HepG2 (cell line): ENCODE measurements around the gene LRPPRC. TPM values are rescaled to one million over a fixed set of nuclear protein-coding genes. Genes with fewer than 3 reads are reported as not detected.

ENCODE experiments used
- AGO1 ChIP-seq: fragments of 200-400 bp; formaldehyde crosslinking; IDR thresholded peaks from 2 replicates; pipeline ENCODE4 v1.6.1; 2017; ENCODE audit warnings: mild to moderate bottlenecking, low read depth, low read length, moderate library complexity; ENCODE audit not compliant: poor library complexity, severe bottlenecking
- ARID2 ChIP-seq: sonication (generic); formaldehyde crosslinking; IDR thresholded peaks from 2 replicates; pipeline ENCODE4 v1.8.1; 2022; ENCODE audit warnings: mild to moderate bottlenecking, missing genetic modification reagents, borderline replicate concordance
- CBFB ChIP-seq: sonication (generic); formaldehyde crosslinking; IDR thresholded peaks from 2 replicates; pipeline ENCODE4 v1.4.0; 2020; ENCODE audit warnings: missing genetic modification reagents
- CHCHD3 ChIP-seq: sonication (generic); formaldehyde crosslinking; IDR thresholded peaks from 2 replicates; pipeline ENCODE4 v1.8.0; 2022; ENCODE audit warnings: mild to moderate bottlenecking, missing genetic modification reagents, moderate library complexity
- DR1 ChIP-seq: sonication (generic); formaldehyde crosslinking; IDR thresholded peaks from 2 replicates; pipeline ENCODE4 v1.8.0; 2021; ENCODE audit warnings: mild to moderate bottlenecking, missing genetic modification reagents, inconsistent platforms
- FOXC1 ChIP-seq: sonication (generic); formaldehyde crosslinking; IDR thresholded peaks from 2 replicates; pipeline ENCODE4 v1.8.0; 2022; ENCODE audit warnings: mild to moderate bottlenecking, missing genetic modification reagents, borderline replicate concordance
- HNF4G ChIP-seq, 2 experiments: sonication (generic) in 1 of 2; formaldehyde crosslinking in 1 of 2; IDR thresholded peaks; 2 replicates each; pipeline versions ENCODE4 v1.4.0 to v1.6.1; 2011 to 2020; ENCODE audit warnings: borderline replicate concordance in 2 of 2, low read depth in 2 of 2, mild to moderate bottlenecking in 2 of 2, low read length in 1 of 2, missing genetic modification reagents in 1 of 2, moderate library complexity in 1 of 2
- KDM4B ChIP-seq: sonication (generic); formaldehyde crosslinking; IDR thresholded peaks from 2 replicates; pipeline ENCODE4 v1.4.0; 2020; ENCODE audit warnings: missing genetic modification reagents
- MAF1 ChIP-seq: sonication (generic); formaldehyde crosslinking; IDR thresholded peaks from 2 replicates; pipeline ENCODE4 v1.5.0; 2020; ENCODE audit warnings: missing genetic modification reagents, borderline replicate concordance
- MTA1 ChIP-seq: sonication (generic); formaldehyde crosslinking; IDR thresholded peaks from 2 replicates; pipeline ENCODE4 v1.4.0; 2020; ENCODE audit warnings: missing genetic modification reagents, mild to moderate bottlenecking, borderline replicate concordance
- PHF21A ChIP-seq: sonication (generic); formaldehyde crosslinking; IDR thresholded peaks from 2 replicates; pipeline ENCODE4 v1.5.0; 2020; ENCODE audit warnings: mild to moderate bottlenecking, missing genetic modification reagents
- SATB2 ChIP-seq: sonication (generic); formaldehyde crosslinking; IDR thresholded peaks from 2 replicates; pipeline ENCODE4 v1.5.0; 2020; ENCODE audit warnings: missing genetic modification reagents
- ZNF143 ChIP-seq: sonication (generic); formaldehyde crosslinking; IDR thresholded peaks from 2 replicates; pipeline ENCODE4 v1.4.0; 2020; ENCODE audit warnings: missing genetic modification reagents
- ZNF160 ChIP-seq: sonication (generic); formaldehyde crosslinking; IDR thresholded peaks from 2 replicates; pipeline ENCODE4 v1.8.0; 2022; ENCODE audit warnings: mild to moderate bottlenecking, inconsistent platforms, missing genetic modification reagents
- ZNF33B ChIP-seq: sonication (generic); formaldehyde crosslinking; IDR thresholded peaks from 2 replicates; pipeline ENCODE4 v1.5.1; 2020; ENCODE audit warnings: mild to moderate bottlenecking, missing genetic modification reagents
- ZNF34 ChIP-seq: sonication (generic); formaldehyde crosslinking; IDR thresholded peaks from 2 replicates; pipeline ENCODE4 v1.4.0; 2020; ENCODE audit warnings: mild to moderate bottlenecking, missing genetic modification reagents, borderline replicate concordance
- ZNF724P ChIP-seq: sonication (generic); formaldehyde crosslinking; IDR thresholded peaks from 2 replicates; pipeline ENCODE4 v1.8.0; 2022; ENCODE audit warnings: missing genetic modification reagents, borderline replicate concordance
- ZNF761 ChIP-seq: sonication (generic); formaldehyde crosslinking; conservative IDR thresholded peaks from 2 replicates; pipeline ENCODE4 v1.4.0; 2020; ENCODE audit warnings: mild to moderate bottlenecking, missing genetic modification reagents
- ZNF773 ChIP-seq: sonication (generic); formaldehyde crosslinking; IDR thresholded peaks from 2 replicates; pipeline ENCODE4 v1.4.0; 2020; ENCODE audit warnings: missing genetic modification reagents, borderline replicate concordance
- ZSCAN21 ChIP-seq: sonication (generic); formaldehyde crosslinking; IDR thresholded peaks from 2 replicates; pipeline ENCODE4 v1.8.0; 2022; ENCODE audit warnings: mild to moderate bottlenecking, missing genetic modification reagents, moderate library complexity, borderline replicate concordance
- polyA plus RNA-seq, 8 experiments: library from polyadenylated mRNA; depleted of rRNA in 3 of 8; stranded (reverse) in 7 of 8; unstranded in 1 of 8; fragments of >200 nt; fragmentation: Illumina TruSeq in 4 of 8; extraction: Trizol in 4 of 8; gene quantifications; 2 replicates each; pipeline versions ENCODE4 v1.2.1 to v1.2.3, GENCODE V29; 2011 to 2016; ENCODE audit warnings: low read depth in 4 of 8, missing spikeins in 1 of 8, mixed read lengths in 1 of 8; ENCODE audit not compliant: insufficient read depth in 1 of 8
- total RNA-seq, 5 experiments: library from RNA; depleted of rRNA; stranded (reverse); fragments of >200 nt; fragmentation: Illumina TruSeq; extraction: Trizol; gene quantifications; 2 replicates each; pipeline ENCODE4 v1.2.3, GENCODE V29; 2016; ENCODE audit warnings: low read depth in 1 of 5
- TF ChIP-seq, protein P1 (sequence below): sonication (generic); formaldehyde crosslinking; IDR thresholded peaks from 2 replicates; pipeline ENCODE4 v1.5.0; 2020; ENCODE audit warnings: mild to moderate bottlenecking, missing genetic modification reagents
- TF ChIP-seq, protein P2 (sequence below): sonication (generic); formaldehyde crosslinking; IDR thresholded peaks from 2 replicates; pipeline ENCODE4 v1.4.0; 2020; ENCODE audit warnings: missing genetic modification reagents
- TF ChIP-seq, protein P3 (sequence below): sonication (generic); formaldehyde crosslinking; conservative IDR thresholded peaks from 2 replicates; pipeline ENCODE4 v1.8.1; 2023; ENCODE audit warnings: missing genetic modification reagents

LRPPRC gene
- total and polyA plus RNA-seq, 2 of the 13 experiments (the other 11 are each of a cell fraction or from before 2014, with no cell fraction given): 117 to 167 TPM

DNA sequence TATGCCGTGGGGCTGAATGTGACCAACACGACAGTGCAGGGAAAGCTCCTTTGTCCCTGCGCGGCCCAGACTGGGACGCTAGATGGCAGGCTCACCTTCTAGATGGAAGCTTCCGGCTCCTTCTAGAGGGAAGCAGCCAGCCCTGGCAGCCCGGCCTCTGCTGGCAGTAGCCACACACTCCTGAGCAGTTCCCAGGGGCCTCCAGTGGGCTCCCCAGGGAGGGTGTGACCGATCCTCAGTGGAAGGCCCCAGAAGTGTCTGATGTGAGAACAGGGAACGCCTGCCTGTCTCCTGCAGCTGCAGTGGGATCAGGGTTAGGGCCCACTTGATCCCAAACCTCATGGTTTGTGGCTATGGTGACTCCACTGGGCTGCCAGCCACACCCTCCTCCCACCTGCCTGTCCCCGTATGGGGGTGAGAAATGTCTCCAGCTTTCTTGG lies 48.5 kb upstream of the LRPPRC start (continued):
- TF ChIP-seq, protein P1, sequence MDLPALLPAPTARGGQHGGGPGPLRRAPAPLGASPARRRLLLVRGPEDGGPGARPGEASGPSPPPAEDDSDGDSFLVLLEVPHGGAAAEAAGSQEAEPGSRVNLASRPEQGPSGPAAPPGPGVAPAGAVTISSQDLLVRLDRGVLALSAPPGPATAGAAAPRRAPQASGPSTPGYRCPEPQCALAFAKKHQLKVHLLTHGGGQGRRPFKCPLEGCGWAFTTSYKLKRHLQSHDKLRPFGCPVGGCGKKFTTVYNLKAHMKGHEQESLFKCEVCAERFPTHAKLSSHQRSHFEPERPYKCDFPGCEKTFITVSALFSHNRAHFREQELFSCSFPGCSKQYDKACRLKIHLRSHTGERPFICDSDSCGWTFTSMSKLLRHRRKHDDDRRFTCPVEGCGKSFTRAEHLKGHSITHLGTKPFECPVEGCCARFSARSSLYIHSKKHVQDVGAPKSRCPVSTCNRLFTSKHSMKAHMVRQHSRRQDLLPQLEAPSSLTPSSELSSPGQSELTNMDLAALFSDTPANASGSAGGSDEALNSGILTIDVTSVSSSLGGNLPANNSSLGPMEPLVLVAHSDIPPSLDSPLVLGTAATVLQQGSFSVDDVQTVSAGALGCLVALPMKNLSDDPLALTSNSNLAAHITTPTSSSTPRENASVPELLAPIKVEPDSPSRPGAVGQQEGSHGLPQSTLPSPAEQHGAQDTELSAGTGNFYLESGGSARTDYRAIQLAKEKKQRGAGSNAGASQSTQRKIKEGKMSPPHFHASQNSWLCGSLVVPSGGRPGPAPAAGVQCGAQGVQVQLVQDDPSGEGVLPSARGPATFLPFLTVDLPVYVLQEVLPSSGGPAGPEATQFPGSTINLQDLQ (CRISPR knock-in tag): no peak
- no peak for TF ChIP-seq DR1 (CRISPR knock-in tag)
- peak; percentile 73; the same call in 1 of the 2 replicates for TF ChIP-seq ZNF33B
- no peak for TF ChIP-seq PHF21A (CRISPR knock-in tag)
- no peak for TF ChIP-seq ZNF773 (CRISPR knock-in tag)
- TF ChIP-seq AGO1: no peak
- TF ChIP-seq ZNF160 (CRISPR knock-in tag): no peak
- TF ChIP-seq, protein P2, sequence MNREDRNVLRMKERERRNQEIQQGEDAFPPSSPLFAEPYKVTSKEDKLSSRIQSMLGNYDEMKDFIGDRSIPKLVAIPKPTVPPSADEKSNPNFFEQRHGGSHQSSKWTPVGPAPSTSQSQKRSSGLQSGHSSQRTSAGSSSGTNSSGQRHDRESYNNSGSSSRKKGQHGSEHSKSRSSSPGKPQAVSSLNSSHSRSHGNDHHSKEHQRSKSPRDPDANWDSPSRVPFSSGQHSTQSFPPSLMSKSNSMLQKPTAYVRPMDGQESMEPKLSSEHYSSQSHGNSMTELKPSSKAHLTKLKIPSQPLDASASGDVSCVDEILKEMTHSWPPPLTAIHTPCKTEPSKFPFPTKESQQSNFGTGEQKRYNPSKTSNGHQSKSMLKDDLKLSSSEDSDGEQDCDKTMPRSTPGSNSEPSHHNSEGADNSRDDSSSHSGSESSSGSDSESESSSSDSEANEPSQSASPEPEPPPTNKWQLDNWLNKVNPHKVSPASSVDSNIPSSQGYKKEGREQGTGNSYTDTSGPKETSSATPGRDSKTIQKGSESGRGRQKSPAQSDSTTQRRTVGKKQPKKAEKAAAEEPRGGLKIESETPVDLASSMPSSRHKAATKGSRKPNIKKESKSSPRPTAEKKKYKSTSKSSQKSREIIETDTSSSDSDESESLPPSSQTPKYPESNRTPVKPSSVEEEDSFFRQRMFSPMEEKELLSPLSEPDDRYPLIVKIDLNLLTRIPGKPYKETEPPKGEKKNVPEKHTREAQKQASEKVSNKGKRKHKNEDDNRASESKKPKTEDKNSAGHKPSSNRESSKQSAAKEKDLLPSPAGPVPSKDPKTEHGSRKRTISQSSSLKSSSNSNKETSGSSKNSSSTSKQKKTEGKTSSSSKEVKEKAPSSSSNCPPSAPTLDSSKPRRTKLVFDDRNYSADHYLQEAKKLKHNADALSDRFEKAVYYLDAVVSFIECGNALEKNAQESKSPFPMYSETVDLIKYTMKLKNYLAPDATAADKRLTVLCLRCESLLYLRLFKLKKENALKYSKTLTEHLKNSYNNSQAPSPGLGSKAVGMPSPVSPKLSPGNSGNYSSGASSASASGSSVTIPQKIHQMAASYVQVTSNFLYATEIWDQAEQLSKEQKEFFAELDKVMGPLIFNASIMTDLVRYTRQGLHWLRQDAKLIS (CRISPR knock-in tag): no peak
- TF ChIP-seq FOXC1 (CRISPR knock-in tag): 0 out of 2 replicates have a peak, but pooled peaks have one; percentile 69
- TF ChIP-seq ZNF761 (CRISPR knock-in tag): no peak
- TF ChIP-seq ZNF143 (CRISPR knock-in tag): no peak
- peak; percentile 31; the same call in 1 of the 2 replicates for TF ChIP-seq ZSCAN21 (CRISPR knock-in tag)
- no peak for TF ChIP-seq MAF1
- TF ChIP-seq, protein P3, sequence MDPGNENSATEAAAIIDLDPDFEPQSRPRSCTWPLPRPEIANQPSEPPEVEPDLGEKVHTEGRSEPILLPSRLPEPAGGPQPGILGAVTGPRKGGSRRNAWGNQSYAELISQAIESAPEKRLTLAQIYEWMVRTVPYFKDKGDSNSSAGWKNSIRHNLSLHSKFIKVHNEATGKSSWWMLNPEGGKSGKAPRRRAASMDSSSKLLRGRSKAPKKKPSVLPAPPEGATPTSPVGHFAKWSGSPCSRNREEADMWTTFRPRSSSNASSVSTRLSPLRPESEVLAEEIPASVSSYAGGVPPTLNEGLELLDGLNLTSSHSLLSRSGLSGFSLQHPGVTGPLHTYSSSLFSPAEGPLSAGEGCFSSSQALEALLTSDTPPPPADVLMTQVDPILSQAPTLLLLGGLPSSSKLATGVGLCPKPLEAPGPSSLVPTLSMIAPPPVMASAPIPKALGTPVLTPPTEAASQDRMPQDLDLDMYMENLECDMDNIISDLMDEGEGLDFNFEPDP (CRISPR knock-in tag): no peak
- no peak for TF ChIP-seq MTA1 (CRISPR knock-in tag)
- peak; percentile 64; the same call in 1 of the 2 replicates for TF ChIP-seq CBFB (CRISPR knock-in tag)
- TF ChIP-seq KDM4B: peak; percentile 93; the same call in 1 of the 2 replicates
- TF ChIP-seq CHCHD3 (CRISPR knock-in tag): no peak
- TF ChIP-seq ZNF34 (CRISPR knock-in tag): no peak
- no peak for TF ChIP-seq HNF4G (IDR thresholded peaks at IDR 0.05; ENCODE audit: borderline replicate concordance, low read depth, low read length)
- TF ChIP-seq HNF4G (CRISPR knock-in tag; IDR thresholded peaks at IDR 0.05; ENCODE audit: borderline replicate concordance, low read depth): no peak
- no peak for TF ChIP-seq ARID2
- TF ChIP-seq SATB2 (CRISPR knock-in tag): no peak
- TF ChIP-seq ZNF724P: no peak
